GM18907 (cell line): Measurements from ENCODE around the gene IL1RAP.
"Not testable (repeated sequence)": the region's sequence is repeated elsewhere in the genome, so short reads cannot be mapped to it uniquely, and the experiment has no call there.

Source experiments
- ATAC-seq: cut with Tn5 transposase; IDR thresholded peaks from one replicate; pipeline ENCODE4 v1.9.1; 2021; ENCODE audit warnings: mild to moderate bottlenecking, moderate library complexity; ENCODE audit not compliant: unreplicated experiment

IL1RAP gene

DNA sequence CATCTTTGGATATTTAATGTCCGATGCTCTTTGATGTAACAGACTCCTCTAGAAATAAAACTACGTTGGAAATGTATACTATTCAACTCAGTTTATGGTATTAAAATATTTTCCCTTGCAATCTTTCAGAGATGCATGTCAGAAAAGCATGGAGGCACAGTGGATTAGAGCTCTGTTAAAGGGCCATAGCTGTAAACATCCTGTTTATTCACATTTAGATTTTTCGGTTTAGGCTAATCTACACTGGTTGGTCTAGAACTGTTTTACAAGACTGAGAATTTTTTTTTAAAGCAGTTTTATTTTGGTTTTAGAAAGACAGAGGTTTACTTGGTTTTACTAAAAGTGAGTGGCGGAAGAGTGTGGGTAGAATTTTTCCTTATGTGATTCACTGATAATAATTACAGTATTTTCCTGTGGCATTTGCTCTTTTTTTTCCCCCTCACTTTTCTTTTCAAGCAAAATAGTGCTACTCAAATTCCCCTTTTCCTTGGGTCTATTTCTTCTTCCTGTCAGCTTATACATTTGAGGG lies 132.1 kb downstream of the IL1RAP start:
- ATAC-seq, result no peak

- no peak for ATAC-seq
Measured at GRCh38 chr3:190646996-190647395, 133.1 kb downstream of the IL1RAP start.

- no peak for ATAC-seq
Measured at GRCh38 chr3:190655933-190656332, 142.0 kb downstream of the IL1RAP start.

- ATAC-seq, result no peak
Measured at GRCh38 chr3:190658106-190658505, 144.2 kb downstream of the IL1RAP start.

- ATAC-seq, result no peak
Measured at GRCh38 chr3:190666821-190667220, 152.9 kb downstream of the IL1RAP start.

DNA sequence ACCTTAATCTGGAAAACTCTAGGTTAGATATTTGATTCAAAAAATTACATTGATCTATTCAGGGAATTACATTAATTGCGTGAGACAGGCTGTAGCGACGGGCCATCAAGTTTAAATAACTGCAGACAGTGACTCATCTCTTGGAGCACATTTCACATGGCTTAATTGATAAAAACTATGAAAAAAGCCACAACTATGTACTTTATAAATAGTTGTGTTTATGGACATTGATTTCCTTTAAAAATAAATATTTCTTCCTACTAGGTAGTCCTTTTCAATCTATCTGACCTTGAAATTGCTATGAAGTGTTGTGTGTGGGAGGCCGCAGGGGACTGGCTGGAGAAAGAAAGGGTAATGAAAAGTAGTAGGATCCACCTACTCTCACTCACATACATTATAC lies 157.8 kb downstream of the IL1RAP start:
- no peak for ATAC-seq

GRCh38 chr3:190673148-190673547 lies 159.3 kb downstream of the IL1RAP start:
- no peak for ATAC-seq

GRCh38 chr3:190676481-190676880 lies 162.6 kb downstream of the IL1RAP start:
- no peak for ATAC-seq

DNA sequence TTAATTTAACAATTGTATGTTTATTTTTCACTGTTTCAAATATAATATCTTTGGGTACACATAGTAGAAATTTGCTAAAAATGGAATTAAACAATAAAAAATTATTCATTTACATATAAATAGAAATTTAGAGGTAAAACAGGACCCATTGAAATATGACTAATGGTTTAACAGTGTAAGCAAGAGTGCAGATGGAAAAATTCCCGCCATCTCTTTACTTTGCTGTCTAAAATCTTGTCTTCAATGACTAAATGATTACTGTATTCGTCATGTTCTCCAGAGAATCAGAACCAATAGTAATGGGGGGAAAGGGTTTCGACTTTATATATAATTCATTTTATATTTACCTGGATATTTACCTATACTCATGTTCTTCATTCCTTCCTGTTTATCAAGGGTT lies 163.1 kb downstream of the IL1RAP start:
- no peak for ATAC-seq

- not testable (repeated sequence) for ATAC-seq
Measured at GRCh38 chr3:190677868-190678267, 164.0 kb downstream of the IL1RAP start.

DNA sequence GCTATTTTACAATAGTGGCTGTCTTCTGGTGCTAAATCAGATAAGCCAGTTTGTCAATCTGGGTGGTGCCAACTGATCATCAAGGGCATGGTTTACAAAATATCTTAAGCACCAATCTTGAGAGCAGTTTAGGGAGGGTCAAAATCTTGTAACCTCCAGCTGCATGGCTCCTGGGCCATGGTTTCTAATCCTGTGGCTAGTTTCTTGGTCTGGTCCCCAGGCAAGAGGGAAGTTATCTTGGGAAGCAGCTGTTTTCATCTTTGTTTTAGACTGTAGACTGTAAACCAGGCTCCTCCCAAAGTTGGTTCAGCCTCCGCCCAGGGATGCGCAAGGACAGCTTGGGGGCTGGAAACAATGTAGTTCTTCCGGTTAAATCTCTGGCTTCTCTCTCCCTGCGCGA lies 166.8 kb downstream of the IL1RAP start:
- no peak for ATAC-seq

- no peak for ATAC-seq
Measured at GRCh38 chr3:190684776-190685175, 170.9 kb downstream of the IL1RAP start.

- no peak for ATAC-seq
Measured at GRCh38 chr3:190686011-190686410, 172.1 kb downstream of the IL1RAP start.

DNA sequence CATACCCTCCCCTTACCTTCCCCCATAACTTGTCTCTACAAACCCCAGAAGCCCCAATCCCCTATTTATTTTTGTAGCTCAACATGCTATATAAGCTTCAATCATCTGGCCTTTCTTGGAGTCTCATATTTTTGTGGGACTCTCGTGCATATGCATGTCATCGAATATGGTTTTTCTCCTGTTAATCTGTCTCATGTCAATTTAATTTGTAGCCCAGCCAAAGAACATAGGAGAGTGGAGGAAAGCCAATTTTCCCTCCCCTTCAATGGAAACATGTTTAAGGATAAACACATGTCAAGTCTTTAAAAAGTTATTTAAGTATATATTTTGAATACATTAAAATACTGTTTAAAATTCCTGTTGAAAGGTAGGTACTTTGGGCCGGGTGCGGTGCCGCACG lies 176.4 kb downstream of the IL1RAP start:
- ATAC-seq, result no peak

DNA sequence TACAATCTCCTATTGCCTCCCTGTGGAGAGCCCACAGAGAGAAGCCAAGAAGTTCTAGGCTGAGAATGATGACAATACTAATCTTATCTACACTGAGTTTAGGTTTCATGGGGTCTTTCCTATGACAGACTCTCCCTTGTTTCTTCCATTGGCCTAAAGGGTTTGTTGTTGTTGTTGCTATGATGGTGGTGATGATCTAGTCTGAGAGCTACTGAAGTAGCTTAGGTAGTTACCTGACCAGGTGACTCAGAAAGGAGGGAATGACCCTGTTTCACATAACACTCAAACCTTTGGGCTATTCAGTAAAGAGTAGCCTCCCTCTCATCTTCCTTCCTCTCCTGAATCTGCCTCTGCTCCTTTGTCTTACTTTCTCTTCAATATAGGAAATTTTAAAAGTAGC lies 178.4 kb downstream of the IL1RAP start:
- ATAC-seq, result no peak

GRCh38 chr3:190694335-190695001 lies 180.6 kb downstream of the IL1RAP start:
- ATAC-seq, result no peak

DNA sequence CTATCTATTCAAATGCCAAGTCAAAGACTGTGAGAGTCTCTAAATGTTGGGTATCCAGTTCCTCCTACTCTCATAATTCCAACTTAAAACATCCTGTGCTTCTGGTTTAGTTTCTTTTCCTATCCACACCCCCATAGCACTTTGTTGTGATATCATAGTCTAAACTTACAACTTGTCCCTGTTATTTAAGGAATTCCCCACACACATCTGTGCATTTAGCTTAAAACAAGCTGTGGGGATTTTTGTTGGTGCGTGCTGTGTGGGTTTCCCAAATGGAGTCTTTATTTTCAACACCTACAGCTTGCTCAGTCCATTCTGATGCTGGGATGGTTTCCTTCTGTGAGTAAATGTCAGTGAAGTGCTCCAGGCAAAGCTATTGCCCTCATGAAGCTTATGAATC lies 181.3 kb downstream of the IL1RAP start:
- ATAC-seq, result no peak

GRCh38 chr3:190695994-190696393 lies 182.1 kb downstream of the IL1RAP start:
- ATAC-seq, result no peak

- ATAC-seq, result no peak
Measured at GRCh38 chr3:190696777-190697501, 183.1 kb downstream of the IL1RAP start.

DNA sequence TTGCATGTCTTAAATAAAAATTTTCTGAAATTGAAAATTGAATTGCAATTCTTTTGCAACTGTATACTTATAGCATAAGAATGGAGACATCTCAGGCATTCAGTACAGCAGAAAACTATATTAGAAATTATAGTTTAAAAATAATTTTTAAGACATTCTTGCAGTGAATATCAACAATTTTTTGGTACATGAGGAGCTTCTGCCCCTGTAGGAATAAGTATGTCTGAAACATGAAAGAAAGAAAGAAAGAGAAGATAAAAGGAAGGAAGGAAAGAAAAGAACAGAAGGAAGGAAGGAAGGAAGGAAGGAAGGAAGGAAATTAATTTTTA lies 183.6 kb downstream of the IL1RAP start:
- ATAC-seq, result no peak

DNA sequence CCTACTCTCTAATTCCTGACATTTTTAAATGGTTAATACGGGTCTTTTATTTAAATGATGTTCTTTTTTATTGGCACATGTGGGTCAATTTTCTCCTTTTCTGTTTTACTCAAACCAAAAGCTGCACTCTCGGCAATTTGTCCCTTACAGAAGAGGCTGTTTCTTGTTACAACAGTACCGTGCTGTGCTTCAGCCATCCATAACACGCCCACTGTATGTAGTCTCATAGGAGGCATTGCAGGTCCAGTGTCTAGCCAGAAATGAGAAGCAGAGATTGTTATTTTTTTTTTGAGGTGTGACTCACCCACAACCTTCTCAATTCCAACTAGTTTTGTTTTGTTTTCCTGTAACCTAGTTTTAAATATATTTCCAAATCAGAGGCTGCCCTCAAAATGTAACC lies 184.0 kb downstream of the IL1RAP start:
- no peak for ATAC-seq

GRCh38 chr3:190699776-190700175 lies 185.9 kb downstream of the IL1RAP start:
- ATAC-seq, result no peak
